C4-2B (cell line): ENCODE results near the gene PHOSPHO2.

ENCODE experiments used
- CTCF ChIP-seq: fragments of 450-650 bp; conservative IDR thresholded peaks from 2 replicates; pipeline ENCODE4 v1.5.1; 2017; ENCODE audit warnings: mild to moderate bottlenecking
- ZFX ChIP-seq: fragments of 450-650 bp; IDR thresholded peaks from 2 replicates; pipeline ENCODE4 v1.6.1; 2017

- TF ChIP-seq CTCF (no peak), ZFX (no peak)
These were observed 26.7 kb upstream of the PHOSPHO2 start for GRCh38 chr2:169667583-169667982.
